Measurements from ENCODE around the gene GLIS1.

GRCh38 chr1:53781654-53782053 is 42.7 kb upstream of the GLIS1 start:
- TF ChIP-seq GATA2 (IDR thresholded peaks at IDR 0.05; ENCODE audit: low read depth, low read length): no peak
- no peak for TF ChIP-seq GATA3 (IDR thresholded peaks at IDR 0.05; ENCODE audit: low read depth, low read length)

Measured in SH-SY5Y (cell line).